Brain microvascular endothelial cell (primary cell): ENCODE results near the gene KLHL25.

ENCODE experiments used
- DNase-seq: peaks from one replicate; pipeline ENCODE4 v3.0.0-alpha.2; 2020
- H3K27ac ChIP-seq: fragments of 250-450 bp; sonication (Bioruptor Pico); 2 replicates; pipeline ENCODE4 v1.5.1; 2020; ENCODE audit warnings: mild to moderate bottlenecking, moderate library complexity
- H3K27me3 ChIP-seq: fragments of 250-450 bp; sonication (Bioruptor Pico); replicated peaks from 2 replicates; pipeline ENCODE4 v1.5.1; 2020; ENCODE audit warnings: mild to moderate bottlenecking
- H3K36me3 ChIP-seq: fragments of 250-450 bp; sonication (Bioruptor Pico); replicated peaks from 2 replicates; pipeline ENCODE4 v1.5.1; 2020; ENCODE audit warnings: mild to moderate bottlenecking
- H3K4me3 ChIP-seq: 2 replicates; pipeline ENCODE4 v1.5.1; 2011; ENCODE audit warnings: low read depth, mild to moderate bottlenecking, control low read depth, low read length, moderate library complexity
- in situ Hi-C: cut with HindIII; loops from 2 replicates; pipeline ENCODE4 v1.10.0; 2017; ENCODE audit warnings: low sequenced_read_pairs, low pct_ligation_motif_present
- TF ChIP-seq, protein P1 (sequence below): IDR thresholded peaks from 2 replicates; pipeline ENCODE4 v1.5.1; 2011; ENCODE audit warnings: low read depth, mild to moderate bottlenecking, moderate library complexity, low read length, control low read depth, inconsistent platforms; ENCODE audit errors: missing control alignments

Gene KLHL25

DNA sequence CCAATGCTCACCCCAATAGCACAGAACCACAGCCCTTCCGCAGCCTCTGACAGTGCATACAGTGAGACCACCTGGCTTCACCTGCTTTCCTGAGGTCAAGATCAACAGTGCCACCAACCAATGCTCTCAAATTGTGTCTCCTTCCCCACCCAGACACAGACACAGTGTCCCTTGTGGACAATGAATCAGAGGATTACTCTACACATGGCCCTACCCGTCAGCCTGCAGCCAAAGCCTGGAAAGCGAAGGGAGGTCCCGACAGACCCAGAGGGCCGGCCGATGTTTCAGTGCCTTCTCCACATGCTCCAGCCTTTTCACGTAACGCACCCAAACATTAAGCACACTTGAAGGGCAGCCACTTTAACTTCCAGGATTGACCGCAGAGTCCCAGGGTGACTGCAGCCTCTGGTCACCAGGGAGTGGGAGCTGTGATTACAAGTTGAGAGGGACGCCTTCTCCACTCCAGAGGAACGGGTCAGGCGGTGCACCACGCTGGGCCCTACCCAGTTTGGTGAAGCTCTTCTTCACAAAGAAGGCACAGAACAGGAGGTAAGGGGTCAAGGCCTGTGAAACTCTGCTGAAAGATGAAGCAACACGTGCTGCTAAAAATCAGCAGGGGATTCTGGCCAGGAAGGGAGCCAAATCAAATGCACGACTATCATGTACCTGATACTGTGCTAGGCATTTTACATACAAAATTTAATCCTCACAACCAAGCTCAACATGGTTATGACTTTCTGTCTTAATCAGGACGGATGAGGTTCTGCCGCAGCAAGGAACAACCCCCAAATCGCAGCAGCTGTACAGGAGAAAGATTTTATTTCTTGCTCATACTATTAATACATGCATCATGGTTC is 17.2 kb downstream of the KLHL25 start:
- no peaks in the 10 kb centered on the region for H3K36me3 ChIP-seq
- TF ChIP-seq, protein P1, sequence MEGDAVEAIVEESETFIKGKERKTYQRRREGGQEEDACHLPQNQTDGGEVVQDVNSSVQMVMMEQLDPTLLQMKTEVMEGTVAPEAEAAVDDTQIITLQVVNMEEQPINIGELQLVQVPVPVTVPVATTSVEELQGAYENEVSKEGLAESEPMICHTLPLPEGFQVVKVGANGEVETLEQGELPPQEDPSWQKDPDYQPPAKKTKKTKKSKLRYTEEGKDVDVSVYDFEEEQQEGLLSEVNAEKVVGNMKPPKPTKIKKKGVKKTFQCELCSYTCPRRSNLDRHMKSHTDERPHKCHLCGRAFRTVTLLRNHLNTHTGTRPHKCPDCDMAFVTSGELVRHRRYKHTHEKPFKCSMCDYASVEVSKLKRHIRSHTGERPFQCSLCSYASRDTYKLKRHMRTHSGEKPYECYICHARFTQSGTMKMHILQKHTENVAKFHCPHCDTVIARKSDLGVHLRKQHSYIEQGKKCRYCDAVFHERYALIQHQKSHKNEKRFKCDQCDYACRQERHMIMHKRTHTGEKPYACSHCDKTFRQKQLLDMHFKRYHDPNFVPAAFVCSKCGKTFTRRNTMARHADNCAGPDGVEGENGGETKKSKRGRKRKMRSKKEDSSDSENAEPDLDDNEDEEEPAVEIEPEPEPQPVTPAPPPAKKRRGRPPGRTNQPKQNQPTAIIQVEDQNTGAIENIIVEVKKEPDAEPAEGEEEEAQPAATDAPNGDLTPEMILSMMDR = no peak
- H3K27me3 ChIP-seq = no peaks in the 10 kb centered on the region
- H3K27ac ChIP-seq = no peak overlapping the region
- no peak overlapping the region for H3K4me3 ChIP-seq
- in situ Hi-C loops = no loop called here
- no peak for DNase-seq

GRCh38 chr15:85773970-85774369 is 20.8 kb downstream of the KLHL25 start:
- DNase-seq = no peak
- Histone ChIP-seq H3K27ac (no peak overlapping the region), H3K27me3 (no peaks in the 10 kb centered on the region), H3K4me3 (no peak overlapping the region), H3K36me3 (no peaks in the 10 kb centered on the region)
- in situ Hi-C loops = no loop called here
- TF ChIP-seq, protein P1 = no peak

- no peak for DNase-seq
- TF ChIP-seq, protein P1 = no peak
- Histone ChIP-seq H3K4me3 (no peak overlapping the region), H3K36me3 (no peaks in the 10 kb centered on the region), H3K27me3 (no peaks in the 10 kb centered on the region), H3K27ac (no peak overlapping the region)
- in situ Hi-C loops = no loop called here
Observed at GRCh38 chr15:85773249-85773648, 21.5 kb downstream of the KLHL25 start.

GRCh38 chr15:85772668-85773067 is 22.1 kb downstream of the KLHL25 start:
- no peak for DNase-seq
- TF ChIP-seq, protein P1 = no peak
- in situ Hi-C loops = no loop called here
- no peak overlapping the region for H3K27ac ChIP-seq
- no peaks in the 10 kb centered on the region for H3K27me3 ChIP-seq
- no peak overlapping the region for H3K4me3 ChIP-seq
- no peaks in the 10 kb centered on the region for H3K36me3 ChIP-seq

DNA sequence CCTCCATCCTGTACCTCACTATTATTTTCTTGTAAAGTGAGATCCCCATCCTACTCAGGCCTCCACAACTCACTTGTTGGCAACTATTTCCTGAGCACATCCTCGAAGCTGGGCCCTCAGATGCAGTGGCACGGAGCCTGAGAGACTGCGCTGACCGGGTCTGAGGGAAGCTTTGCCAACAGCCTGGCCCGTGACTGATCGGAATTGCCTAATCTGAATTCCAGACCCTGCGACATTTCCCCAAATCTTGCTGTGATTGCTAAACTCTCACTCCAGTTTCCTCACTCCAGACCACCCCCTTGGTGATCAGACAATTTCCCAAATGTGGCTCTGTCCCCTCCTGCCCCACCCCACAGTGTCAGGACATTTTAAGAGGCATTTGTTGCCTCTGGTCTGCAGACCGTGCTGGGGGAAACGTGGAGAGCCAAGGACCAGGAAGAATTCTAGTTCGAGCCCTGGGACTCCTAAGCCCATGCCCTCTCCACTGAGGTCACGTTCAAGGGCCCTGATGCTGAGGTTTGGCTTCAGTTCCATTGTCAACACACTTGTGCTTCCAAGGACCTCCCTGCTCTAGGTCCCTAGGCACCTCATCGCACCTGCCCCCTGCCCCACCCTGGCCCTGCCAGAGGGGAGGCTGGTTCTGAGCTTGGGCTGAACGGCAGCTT is 22.8 kb downstream of the KLHL25 start:
- in situ Hi-C loops = no loop called here
- Histone ChIP-seq H3K27ac (no peak overlapping the region), H3K4me3 (no peak overlapping the region), H3K27me3 (no peaks in the 10 kb centered on the region), H3K36me3 (no peaks in the 10 kb centered on the region)
- no peak for DNase-seq
- TF ChIP-seq, protein P1 = no peak
